NAMALWA (cell line): ENCODE measurements around the gene SMYD3.
"Not testable (repeated sequence)": the region's sequence is repeated elsewhere in the genome, so short reads cannot be mapped to it uniquely, and the experiment has no call there.

ENCODE experiments used
- DNase-seq: peaks from one replicate; pipeline ENCODE4 v3.0.0-alpha.2; 2015; ENCODE audit warnings: low spot score

The SMYD3 gene

GRCh38 chr1:245715970-245716369 lies 791.1 kb downstream of the SMYD3 start:
- DNase-seq: no peak

DNA sequence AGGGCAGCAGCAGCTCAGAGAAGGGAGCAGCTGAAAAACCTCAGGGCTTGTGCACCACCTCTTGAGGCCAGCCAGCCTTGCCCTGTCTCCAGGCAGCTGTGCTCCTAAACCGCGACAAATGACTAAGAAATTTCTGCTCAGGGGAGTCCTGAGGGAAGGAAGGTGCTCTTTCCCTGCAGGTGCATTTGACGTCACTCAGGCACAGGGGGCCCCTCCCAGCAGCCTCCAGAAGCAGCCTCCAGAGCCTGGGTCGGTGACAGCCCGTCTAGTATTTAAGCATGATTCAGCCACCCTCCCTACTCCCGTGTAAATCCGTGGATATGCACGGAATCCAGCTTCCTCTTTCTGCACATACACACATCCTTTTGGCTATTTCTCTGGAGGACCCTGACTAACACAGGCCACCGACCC lies 791.8 kb downstream of the SMYD3 start:
- no peak for DNase-seq

DNA sequence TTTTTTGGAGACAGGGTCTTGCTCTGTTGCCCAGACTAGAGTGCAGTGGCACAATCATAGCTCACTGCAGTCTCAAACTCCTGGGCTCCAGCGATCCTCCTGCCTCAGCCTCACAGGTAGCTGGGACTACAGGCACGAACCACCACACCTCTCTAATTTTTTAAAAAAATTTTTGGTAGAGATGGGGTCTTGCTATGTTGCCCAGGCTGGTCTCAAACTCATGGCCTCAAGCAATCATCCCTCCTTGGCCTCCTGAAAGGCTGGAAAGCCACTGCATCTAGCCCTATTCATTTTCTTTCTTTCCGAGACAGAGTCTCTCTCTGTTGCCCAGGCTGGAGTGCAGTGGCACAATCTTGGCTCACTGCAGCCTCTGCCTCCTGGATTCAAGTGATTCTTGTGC lies 793.1 kb downstream of the SMYD3 start:
- DNase-seq: not testable (repeated sequence)

GRCh38 chr1:245710961-245711903 lies 795.8 kb downstream of the SMYD3 start:
- DNase-seq: no peak

DNA sequence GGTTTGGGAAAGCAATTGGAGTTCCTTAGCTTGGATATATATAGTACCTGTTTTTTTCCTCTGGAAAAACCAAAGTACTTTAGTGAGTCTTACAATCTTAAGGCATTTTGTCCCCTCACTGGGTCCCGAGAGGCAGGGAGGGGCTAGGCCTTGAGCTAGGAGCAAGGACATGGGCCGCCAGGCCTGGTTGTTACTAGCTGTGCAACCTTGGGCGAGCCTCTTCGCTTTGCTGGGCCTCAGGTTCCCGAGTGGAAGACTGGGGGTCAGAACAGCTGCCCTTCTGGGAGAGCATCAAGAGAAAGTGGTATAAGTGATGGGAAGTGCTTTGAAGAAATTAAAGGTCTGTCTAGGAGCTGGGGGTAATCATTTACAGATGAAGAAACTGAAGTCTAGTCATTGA lies 799.1 kb downstream of the SMYD3 start:
- no peak for DNase-seq

- DNase-seq: no peak
These were observed 802.3 kb downstream of the SMYD3 start for GRCh38 chr1:245704765-245705164.

DNA sequence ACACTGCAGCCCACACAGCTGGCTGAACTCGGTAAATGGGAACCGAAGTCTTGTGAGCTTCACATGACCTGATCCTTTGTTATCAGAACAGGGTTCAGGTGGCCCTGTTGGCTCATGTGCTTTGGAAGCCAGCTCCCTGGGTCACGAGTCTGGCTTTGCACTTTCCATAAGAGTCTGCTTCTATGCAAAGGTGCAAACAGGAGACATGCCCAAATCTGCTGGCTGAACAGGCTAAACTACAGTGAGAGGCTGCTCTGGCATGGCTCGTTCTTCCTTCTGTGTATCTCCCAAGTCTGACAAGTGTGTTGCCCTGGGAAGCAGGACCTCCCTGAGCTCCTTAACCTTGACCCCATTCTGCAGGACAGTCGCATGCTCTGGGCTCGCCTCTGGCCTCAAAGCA lies 802.7 kb downstream of the SMYD3 start:
- DNase-seq: no peak

DNA sequence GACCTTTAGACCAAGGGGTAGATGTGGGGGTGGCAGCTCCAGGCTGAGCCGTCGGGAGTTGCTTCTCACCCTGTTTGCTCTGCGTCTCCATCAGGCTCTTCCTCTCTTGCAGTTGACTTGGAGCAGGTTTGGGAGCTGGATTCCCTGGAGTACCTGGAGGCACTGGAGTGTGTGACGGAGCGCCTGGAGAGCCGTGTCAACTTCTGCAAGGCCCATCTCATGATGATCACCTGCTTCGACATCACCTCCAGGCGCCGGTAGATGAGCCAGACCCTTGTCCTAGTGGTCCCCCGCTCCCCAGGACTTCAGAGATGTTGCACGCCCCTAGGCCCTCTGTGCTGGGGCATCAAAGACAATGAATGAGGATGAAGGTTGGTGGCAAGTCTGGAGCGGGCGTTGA lies 804.7 kb downstream of the SMYD3 start:
- DNase-seq: no peak

- no peak for DNase-seq
These were observed 805.4 kb downstream of the SMYD3 start for GRCh38 chr1:245701631-245702030.

GRCh38 chr1:245700631-245701030 lies 806.4 kb downstream of the SMYD3 start:
- no peak for DNase-seq
